ENCODE results near the gene SH3GL1. TPM values are rescaled to one million over a fixed set of nuclear protein-coding genes. Genes with fewer than 3 reads are reported as not detected.

Gene SH3GL1, protein sequence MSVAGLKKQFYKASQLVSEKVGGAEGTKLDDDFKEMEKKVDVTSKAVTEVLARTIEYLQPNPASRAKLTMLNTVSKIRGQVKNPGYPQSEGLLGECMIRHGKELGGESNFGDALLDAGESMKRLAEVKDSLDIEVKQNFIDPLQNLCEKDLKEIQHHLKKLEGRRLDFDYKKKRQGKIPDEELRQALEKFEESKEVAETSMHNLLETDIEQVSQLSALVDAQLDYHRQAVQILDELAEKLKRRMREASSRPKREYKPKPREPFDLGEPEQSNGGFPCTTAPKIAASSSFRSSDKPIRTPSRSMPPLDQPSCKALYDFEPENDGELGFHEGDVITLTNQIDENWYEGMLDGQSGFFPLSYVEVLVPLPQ
- total RNA-seq = 38.6 TPM

DNA sequence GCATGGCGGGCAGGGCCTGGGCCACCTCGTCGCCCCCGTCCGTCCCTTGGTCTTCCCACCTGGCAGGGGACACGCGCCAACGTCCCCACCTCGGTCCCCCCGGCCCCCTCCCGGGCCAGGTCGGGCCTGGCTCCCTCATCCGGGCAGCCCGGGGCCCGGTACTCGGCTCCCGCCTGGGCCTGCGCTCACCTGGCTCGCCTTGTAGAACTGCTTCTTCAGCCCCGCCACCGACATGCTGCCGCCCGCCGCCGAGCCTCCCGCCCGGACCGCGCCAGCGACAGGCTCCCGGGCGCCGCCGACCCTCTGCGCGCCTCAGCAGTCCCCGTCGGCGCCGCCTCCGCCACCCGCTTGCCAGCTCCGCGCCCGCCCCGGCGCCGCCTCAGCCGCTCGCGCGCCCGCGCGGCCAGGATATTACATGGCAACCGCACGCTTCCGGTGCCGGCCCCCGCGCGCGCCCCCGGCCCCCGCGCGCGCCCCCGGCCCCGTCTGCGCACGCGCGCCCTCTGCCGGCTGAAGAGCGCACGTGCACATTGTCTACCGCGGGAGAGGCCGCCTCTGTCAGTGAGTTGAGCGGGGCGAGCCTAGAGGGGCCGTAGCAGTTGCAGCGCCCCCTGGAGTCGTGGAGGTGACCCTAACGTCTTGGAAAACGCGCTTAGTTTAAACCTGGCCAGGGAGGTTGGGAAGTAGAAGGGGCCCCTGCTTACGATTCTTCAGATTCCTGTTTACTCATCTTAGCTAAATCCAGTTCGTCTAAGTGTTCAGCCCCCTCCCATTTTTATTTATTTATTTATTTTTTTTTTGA is at the start of gene SH3GL1:
SH3GL1 (minus strand) TSS at position 413 of the 802 bp plus-strand sequence; CDS start at position 234, 179 bp downstream.

DNA sequence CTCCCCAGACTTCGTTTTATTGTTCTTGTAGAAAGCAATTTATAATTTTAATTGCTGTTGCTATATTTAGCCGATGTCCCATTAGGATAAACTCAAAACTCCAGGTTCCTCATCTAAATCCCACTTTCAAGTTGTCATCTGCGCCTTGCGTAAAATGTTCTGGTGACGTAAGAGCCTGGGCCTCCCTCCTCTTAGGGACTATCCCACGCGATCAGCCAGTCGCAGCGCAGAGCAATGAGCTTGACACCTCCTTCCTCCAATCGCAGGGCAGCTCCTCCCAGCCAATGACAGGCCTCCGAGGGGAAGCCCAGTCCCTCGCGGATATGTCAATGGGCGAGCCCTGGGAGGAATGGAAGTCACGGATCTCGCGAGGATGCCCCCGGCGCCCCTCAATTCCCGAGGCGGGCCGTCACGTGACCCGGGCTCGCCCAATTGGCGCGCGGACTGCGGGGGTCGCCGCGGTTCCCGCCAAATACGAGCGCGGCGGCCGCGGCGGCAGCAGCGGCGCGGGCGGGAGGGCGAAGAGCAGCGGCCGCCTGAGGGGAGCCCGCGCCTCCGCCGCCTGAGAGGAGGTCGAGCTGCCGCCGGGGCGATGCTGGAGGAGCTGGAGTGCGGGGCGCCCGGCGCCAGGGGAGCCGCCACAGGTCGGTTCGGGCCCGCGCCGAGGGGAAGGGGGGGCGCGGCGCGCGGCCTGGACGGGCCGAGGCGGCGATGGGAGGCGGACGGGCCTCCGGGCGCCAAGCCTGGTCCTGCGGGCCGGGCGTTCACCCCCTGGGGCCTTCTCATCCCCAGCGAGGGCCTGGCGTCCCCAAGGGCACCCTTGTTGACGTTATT is 2.0 kb upstream of the SH3GL1 start, which contains the start of gene CHAF1A:
CHAF1A (plus strand) TSS at position 470 of the 834 bp plus-strand sequence; CDS start at position 593, 123 bp downstream.

DNA sequence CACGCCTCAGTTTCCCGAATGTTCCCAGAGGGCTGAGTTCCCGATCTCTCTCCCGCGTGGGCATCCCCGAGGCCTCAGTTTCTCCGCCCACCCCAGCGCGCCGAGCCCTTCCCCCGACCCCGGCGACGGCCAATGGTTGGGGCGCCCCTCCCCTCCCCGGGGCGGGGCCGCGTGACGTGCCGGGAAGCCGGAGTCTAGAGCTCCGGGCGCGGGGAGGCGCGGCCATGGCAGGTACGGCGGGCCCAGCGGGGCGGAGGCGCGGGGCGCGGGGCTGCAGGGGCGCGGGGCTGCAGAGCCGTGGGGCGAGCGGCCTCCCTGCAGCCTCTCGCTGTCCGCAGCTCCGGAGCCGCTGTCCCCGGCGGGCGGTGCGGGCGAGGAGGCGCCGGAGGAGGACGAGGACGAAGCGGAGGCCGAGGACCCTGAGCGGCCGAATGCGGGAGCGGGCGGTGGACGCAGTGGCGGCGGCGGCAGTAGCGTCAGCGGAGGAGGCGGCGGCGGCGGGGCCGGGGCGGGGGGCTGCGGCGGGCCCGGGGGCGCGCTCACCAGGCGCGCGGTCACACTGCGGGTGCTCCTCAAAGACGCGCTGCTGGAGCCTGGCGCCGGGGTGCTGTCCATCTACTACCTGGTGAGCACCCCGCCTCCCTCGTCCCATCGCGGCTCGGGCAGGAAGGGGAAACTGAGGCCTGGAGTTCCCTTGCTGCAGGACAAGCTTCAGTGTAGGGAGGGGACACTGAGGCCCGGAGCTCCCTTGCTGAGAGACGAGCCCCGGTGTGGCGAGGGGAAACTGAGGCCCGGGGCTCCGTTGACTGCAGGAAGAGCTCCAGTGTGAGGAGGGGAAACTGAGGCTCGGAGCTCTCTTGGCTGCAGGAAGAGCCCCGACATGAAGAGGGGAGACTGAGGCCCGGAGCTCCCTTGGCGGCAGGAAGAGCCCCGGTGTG is 56.7 kb downstream of the SH3GL1 start, which contains the start of gene MPND:
MPND (plus strand) TSS at position 193 of the 938 bp plus-strand sequence; CDS start at position 225, 32 bp downstream.

DNA sequence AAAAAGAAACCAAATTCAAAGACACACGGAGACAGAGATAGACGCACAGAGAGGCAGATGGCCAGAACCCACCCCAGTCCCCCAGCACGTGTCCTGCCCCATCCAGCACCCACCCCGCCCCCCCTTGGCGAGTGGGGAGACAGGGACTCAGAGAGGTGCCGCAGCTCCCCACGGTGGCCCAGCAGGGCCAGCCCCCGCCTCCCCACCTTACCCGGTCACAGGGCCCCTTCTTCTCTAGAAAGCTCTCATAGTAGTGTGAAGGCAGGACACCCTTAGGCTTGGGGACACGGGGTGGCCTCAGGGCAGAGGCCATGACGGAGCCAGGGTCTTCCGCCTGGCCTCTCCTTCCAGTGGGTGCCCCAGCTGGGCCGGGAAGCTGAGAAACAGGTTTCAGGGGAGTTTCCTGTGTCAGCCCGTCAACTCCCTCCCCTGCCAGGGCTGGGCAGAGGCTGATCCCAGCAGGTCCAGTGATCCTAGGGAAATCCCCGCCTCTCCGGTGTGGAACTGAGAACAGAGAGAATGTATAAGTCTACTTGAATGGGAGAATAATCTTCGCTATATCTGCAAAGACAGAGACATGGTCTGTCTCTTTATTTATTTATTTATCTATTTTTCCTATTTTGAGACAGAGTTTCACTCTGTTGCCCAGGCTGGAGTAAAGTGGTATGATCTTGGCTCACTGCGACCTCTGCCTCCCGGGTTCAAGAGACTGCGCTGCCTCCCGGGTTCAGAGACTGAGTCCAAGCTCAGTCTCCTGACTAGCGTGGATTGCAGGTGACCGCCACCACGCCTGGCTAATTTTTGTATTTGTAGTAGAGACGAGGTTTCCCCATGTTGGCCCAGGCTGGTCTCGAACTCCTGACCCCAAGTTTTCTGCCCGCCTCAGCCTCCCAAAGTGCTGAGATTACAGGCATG is 61.6 kb downstream of the SH3GL1 start, which contains the start of gene STAP2:
STAP2 (minus strand) TSS at position 387 of the 915 bp plus-strand sequence; CDS start at position 313, 74 bp downstream.

Other genes starting within 250 kb of the SH3GL1 start
- not detected for gene CREB3L3, start 246.9 kb downstream of the SH3GL1 start, total RNA-seq
- gene SIRT6, start 218.0 kb downstream of the SH3GL1 start, total RNA-seq = 10.0 TPM
- gene ANKRD24, start 217.9 kb downstream of the SH3GL1 start, total RNA-seq = 4.0 TPM
- 0.77 TPM for gene EBI3, start 171.0 kb downstream of the SH3GL1 start, total RNA-seq
- 23.4 TPM for gene YJU2, start 153.5 kb downstream of the SH3GL1 start, total RNA-seq
- 11.7 TPM for gene SHD, start 121.3 kb downstream of the SH3GL1 start, total RNA-seq
- gene TMIGD2, start 98.2 kb downstream of the SH3GL1 start, total RNA-seq = 0.49 TPM
- gene FSD1, start 95.9 kb downstream of the SH3GL1 start, total RNA-seq = 16.4 TPM
- 7.3 TPM for gene STAP2, start 61.7 kb downstream of the SH3GL1 start, total RNA-seq
- 11.1 TPM for gene MPND, start 57.0 kb downstream of the SH3GL1 start, total RNA-seq
- gene CHAF1A, start 2.1 kb upstream of the SH3GL1 start, total RNA-seq = 12.3 TPM
- gene UBXN6, start 57.2 kb upstream of the SH3GL1 start, total RNA-seq = 84.2 TPM
- gene HDGFL2, start 71.8 kb upstream of the SH3GL1 start, total RNA-seq = 53.3 TPM
- 3.1 TPM for gene PLIN4, start 117.9 kb upstream of the SH3GL1 start, total RNA-seq
- gene PLIN5, start 134.7 kb upstream of the SH3GL1 start, total RNA-seq = 1.8 TPM
- 0.99 TPM for gene LRG1, start 139.5 kb upstream of the SH3GL1 start, total RNA-seq
- gene SEMA6B, start 159.1 kb upstream of the SH3GL1 start, total RNA-seq = 13.1 TPM
- gene TNFAIP8L1, start 239.0 kb upstream of the SH3GL1 start, total RNA-seq = 5.5 TPM

All from camera-type eye (tissue), 1 donor.